IMR-90 (cell line): ENCODE results near the gene TRAF1. TPM values are rescaled to one million over a fixed set of nuclear protein-coding genes. Genes with fewer than 3 reads are reported as not detected.

Experiments
- ATAC-seq: fragments of 200-7000 bp; cut with Tn5 transposase; 2 replicates; pipeline ENCODE4 v1.9.1; 2020; ENCODE audit warnings: low read depth, mild to moderate bottlenecking, moderate library complexity
- BruUV-seq: library from RNA; stranded (reverse); fragments of 400-500 nt; replicated peaks from 2 replicates; lab custom pipeline; 2021; lab: Mats Ljungman, UMichigan
- CTCF ChIA-PET: fragments of 300-600 bp; formaldehyde crosslinking; extraction: SDS; loops from one replicate; lab custom pipeline; 2021; ENCODE audit warnings: antibody characterized with exemption; lab: Yijun Ruan, JAX
- POLR2A ChIA-PET: fragments of 300-600 bp; sonication (Branson Sonifier 250); formaldehyde crosslinking; loops from one replicate; lab custom pipeline; 2022; ENCODE audit warnings: antibody characterized with exemption; ENCODE audit not compliant: unreplicated experiment; lab: Charles Lee
- DNase-seq: peaks from one replicate; pipeline ENCODE4 v3.0.0; 2013
- H2AFZ ChIP-seq: replicated peaks from 2 replicates; pipeline ENCODE3; 2013; ENCODE audit warnings: low read length, mild to moderate bottlenecking; ENCODE audit not compliant: poor library complexity
- H2AK5ac ChIP-seq: 2 replicates; pipeline ENCODE4 v1.6.1; 2013; ENCODE audit warnings: low read depth, low read length, inconsistent platforms
- H2AK9ac ChIP-seq: replicated peaks from 2 replicates; pipeline ENCODE3; 2013; ENCODE audit warnings: mild to moderate bottlenecking, low read depth, low read length, moderate library complexity; ENCODE audit not compliant: poor library complexity
- H2BK120ac ChIP-seq: 2 replicates; pipeline ENCODE4 v1.6.1; 2013; ENCODE audit warnings: low read depth, low read length, inconsistent platforms
- H2BK15ac ChIP-seq: 3 replicates; pipeline ENCODE4 v1.6.1; 2013; ENCODE audit warnings: low read depth, low read length, inconsistent platforms
- H2BK20ac ChIP-seq: 2 replicates; pipeline ENCODE4 v1.6.1; 2013; ENCODE audit warnings: low read depth, mild to moderate bottlenecking, inconsistent platforms, low read length, moderate library complexity
- H2BK5ac ChIP-seq: 2 replicates; pipeline ENCODE4 v1.6.1; 2013; ENCODE audit warnings: mild to moderate bottlenecking, low read depth, low read length, inconsistent platforms; ENCODE audit not compliant: poor library complexity, severe bottlenecking
- H3K14ac ChIP-seq: replicated peaks from 2 replicates; pipeline ENCODE4 v1.6.1; 2013; ENCODE audit warnings: low read depth, low read length, inconsistent platforms
- H3K18ac ChIP-seq: 2 replicates; pipeline ENCODE4 v1.6.1; 2013; ENCODE audit warnings: low read depth, low read length, control low read depth
- H3K23ac ChIP-seq: 2 replicates; pipeline ENCODE4 v1.6.1; 2013; ENCODE audit warnings: low read depth, low read length, inconsistent platforms
- H3K27ac ChIP-seq: 2 replicates; pipeline ENCODE4 v1.5.1; 2013; ENCODE audit warnings: mild to moderate bottlenecking, control low read depth, low read length; ENCODE audit not compliant: insufficient read depth
- H3K27me3 ChIP-seq: 2 replicates; pipeline ENCODE4 v1.6.1; 2013; ENCODE audit warnings: low read length; ENCODE audit not compliant: control insufficient read depth, insufficient read depth
- H3K36me3 ChIP-seq: 2 replicates; pipeline ENCODE4 v1.6.1; 2013; ENCODE audit warnings: low read length, mixed read lengths; ENCODE audit not compliant: control insufficient read depth, insufficient read depth
- H3K4ac ChIP-seq: 2 replicates; pipeline ENCODE4 v1.6.1; 2013; ENCODE audit warnings: low read depth, low read length, inconsistent platforms
- H3K4me1 ChIP-seq: 2 replicates; pipeline ENCODE4 v1.6.1; 2013; ENCODE audit warnings: low read length, mixed read lengths; ENCODE audit not compliant: control insufficient read depth, insufficient read depth
- H3K4me2 ChIP-seq: 2 replicates; pipeline ENCODE4 v1.6.1; 2013; ENCODE audit warnings: low read depth, mild to moderate bottlenecking, control low read depth, low read length, moderate library complexity
- H3K4me3 ChIP-seq: 2 replicates; pipeline ENCODE4 v1.5.1; 2013; ENCODE audit warnings: low read depth, mild to moderate bottlenecking, control low read depth, low read length, moderate library complexity; ENCODE audit not compliant: insufficient read depth
- H3K56ac ChIP-seq: 2 replicates; pipeline ENCODE4 v1.6.1; 2013; ENCODE audit warnings: low read length, inconsistent platforms; ENCODE audit not compliant: insufficient read depth; ENCODE audit errors: extremely low read depth
- H3K79me1 ChIP-seq, 2 experiments: 2 replicates each; pipeline ENCODE4 v1.6.1; 2013; ENCODE audit warnings: low read length in 2 of 2, inconsistent platforms in 1 of 2, low read depth in 1 of 2
- H3K9ac ChIP-seq: 2 replicates; pipeline ENCODE4 v1.6.1; 2013; ENCODE audit warnings: low read depth, low read length, control low read depth
- H3K9me1 ChIP-seq: 2 replicates; pipeline ENCODE4 v1.6.1; 2013; ENCODE audit warnings: low read length, inconsistent platforms; ENCODE audit not compliant: insufficient read depth
- H3K9me3 ChIP-seq: 2 replicates; pipeline ENCODE4 v1.6.1; 2013; ENCODE audit warnings: low read length; ENCODE audit not compliant: control insufficient read depth, insufficient read depth
- H4K20me1 ChIP-seq: 2 replicates; pipeline ENCODE4 v1.6.1; 2013; ENCODE audit warnings: low read length, inconsistent platforms; ENCODE audit not compliant: insufficient read depth
- H4K5ac ChIP-seq: 2 replicates; pipeline ENCODE4 v1.6.1; 2013; ENCODE audit warnings: mild to moderate bottlenecking, low read depth, low read length, control low read depth
- H4K8ac ChIP-seq, 2 experiments: 2 replicates each; pipeline ENCODE4 v1.6.1; 2013; ENCODE audit warnings: low read depth in 2 of 2, low read length in 2 of 2, control low read depth in 1 of 2, inconsistent platforms in 1 of 2
- H4K91ac ChIP-seq: 2 replicates; pipeline ENCODE4 v1.6.1; 2013; ENCODE audit warnings: low read depth, low read length, inconsistent platforms; ENCODE audit not compliant: insufficient read depth
- CHD1 ChIP-seq: IDR thresholded peaks from 2 replicates; pipeline ENCODE4 v1.6.1; 2012; ENCODE audit warnings: low read depth, low read length, improper control_type of control experiment
- FOS ChIP-seq: fragments of 150-350 bp; IDR thresholded peaks from 2 replicates; pipeline ENCODE4 v1.6.1; 2016; ENCODE audit warnings: low read depth, low read length
- MAFK ChIP-seq: IDR thresholded peaks from 2 replicates; pipeline ENCODE4 v1.6.1; 2012; ENCODE audit warnings: low read depth, low read length, improper control_type of control experiment
- RAD21 ChIP-seq: IDR thresholded peaks from 2 replicates; pipeline ENCODE4 v1.6.1; 2012; ENCODE audit warnings: low read length, improper control_type of control experiment
- RCOR1 ChIP-seq: IDR thresholded peaks from 2 replicates; pipeline ENCODE4 v1.6.1; 2012; ENCODE audit warnings: mild to moderate bottlenecking, low read length, improper control_type of control experiment; ENCODE audit not compliant: insufficient replicate concordance
- WGBS, 2 experiments: methylation state at CpG; one replicate each; pipeline versions ENCODE4 v1.1.5 to v1.1.7; 2013; ENCODE audit warnings: missing lambda C conversion rate in 2 of 2; ENCODE audit not compliant: insufficient read length in 1 of 2; ENCODE audit errors: extremely low coverage in 2 of 2; 5-methylcytosine and 5-hydroxymethylcytosine counted together
- dilution Hi-C: fragments of 300-500 bp; cut with HindIII; formaldehyde crosslinking; loops from one replicate; pipeline ENCODE4 v1.14.3; 2018; ENCODE audit warnings: low sequenced_read_pairs; ENCODE audit not compliant: unreplicated experiment
- in situ Hi-C: fragments of 300-500 bp; cut with MboI; formaldehyde crosslinking; loops from 3 replicates; pipeline ENCODE4 v1.14.3; 2019; ENCODE audit warnings: low sequenced_read_pairs, inconsistent platforms, mixed read lengths
- intact Hi-C: fragments of 100-400 bp; cut with micrococcal nuclease; formaldehyde crosslinking; loops from 2 replicates; pipeline ENCODE4 v1.10.0; 2022
- polyA plus RNA-seq, 3 experiments: library from polyadenylated mRNA; depleted of rRNA; stranded (reverse); fragments of >200 nt; gene quantifications; 2 replicates each; pipeline ENCODE4 v1.2.3, GENCODE V29; 2012; ENCODE audit warnings: low replicate concordance in 1 of 3
- total RNA-seq: library from RNA; depleted of rRNA; stranded (reverse); fragments of >200 nt; gene quantifications from 2 replicates; pipeline ENCODE4 v1.2.3, GENCODE V29; 2012
- TF ChIP-seq, protein P1 (sequence below): conservative IDR thresholded peaks from 2 replicates; pipeline ENCODE4 v1.5.1; 2012; ENCODE audit warnings: mild to moderate bottlenecking, low read depth, low read length, improper control_type of control experiment

The TRAF1 gene
- total and polyA plus RNA-seq, 2 of the 4 experiments (the other 2 are of a cell fraction), result 3.9 to 4.1 TPM

DNA sequence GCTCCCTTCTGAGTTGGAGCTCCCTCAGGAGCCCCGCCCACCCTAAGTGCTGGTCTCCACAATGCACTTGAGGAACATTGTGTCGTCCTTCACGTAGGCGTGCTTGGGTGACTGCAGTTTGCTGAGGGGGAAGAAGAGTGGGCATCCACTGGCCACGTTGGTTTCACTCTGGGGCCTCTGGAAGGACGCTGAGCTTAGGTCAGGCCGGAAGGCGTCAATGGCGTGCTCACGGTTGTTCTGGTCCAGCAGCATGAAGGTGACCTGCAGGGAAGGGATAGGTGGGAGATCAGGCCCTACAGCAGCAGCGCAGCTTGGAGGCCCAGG, 21.7 kb downstream of the TRAF1 start:
- intact Hi-C loops, result no loop called here
- CTCF ChIA-PET, result no interaction called here
- H3K23ac ChIP-seq, result no peak overlapping the region

More for the DNA sequence above, 21.7 kb downstream of the TRAF1 start:
- peak overlapping the region; percentile 70 for H2AK9ac ChIP-seq
- no peak overlapping the region for H4K5ac ChIP-seq
- DNase-seq (no peak), ATAC-seq (no peak)
- no peak overlapping the region for H2AFZ ChIP-seq
- no TSS peak for BruUV-seq
- 90% methylated on average over 6 of the region's 11 CpGs; no CpG with 5 or more reads in 1 of the 2 experiments for WGBS, 2 experiments
- H3K4me2 ChIP-seq, result no peak overlapping the region
- H3K18ac ChIP-seq, result no peak overlapping the region
- H3K14ac ChIP-seq, result no peak overlapping the region
- H4K20me1 ChIP-seq, result no peaks in the 10 kb centered on the region
- TF ChIP-seq, protein P1, sequence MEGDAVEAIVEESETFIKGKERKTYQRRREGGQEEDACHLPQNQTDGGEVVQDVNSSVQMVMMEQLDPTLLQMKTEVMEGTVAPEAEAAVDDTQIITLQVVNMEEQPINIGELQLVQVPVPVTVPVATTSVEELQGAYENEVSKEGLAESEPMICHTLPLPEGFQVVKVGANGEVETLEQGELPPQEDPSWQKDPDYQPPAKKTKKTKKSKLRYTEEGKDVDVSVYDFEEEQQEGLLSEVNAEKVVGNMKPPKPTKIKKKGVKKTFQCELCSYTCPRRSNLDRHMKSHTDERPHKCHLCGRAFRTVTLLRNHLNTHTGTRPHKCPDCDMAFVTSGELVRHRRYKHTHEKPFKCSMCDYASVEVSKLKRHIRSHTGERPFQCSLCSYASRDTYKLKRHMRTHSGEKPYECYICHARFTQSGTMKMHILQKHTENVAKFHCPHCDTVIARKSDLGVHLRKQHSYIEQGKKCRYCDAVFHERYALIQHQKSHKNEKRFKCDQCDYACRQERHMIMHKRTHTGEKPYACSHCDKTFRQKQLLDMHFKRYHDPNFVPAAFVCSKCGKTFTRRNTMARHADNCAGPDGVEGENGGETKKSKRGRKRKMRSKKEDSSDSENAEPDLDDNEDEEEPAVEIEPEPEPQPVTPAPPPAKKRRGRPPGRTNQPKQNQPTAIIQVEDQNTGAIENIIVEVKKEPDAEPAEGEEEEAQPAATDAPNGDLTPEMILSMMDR, result no peak
- TF ChIP-seq FOS, result no peak
- TF ChIP-seq RCOR1, result no peak
- TF ChIP-seq RAD21, result no peak
- TF ChIP-seq CHD1, result no peak
- no peak for TF ChIP-seq MAFK
- no peak overlapping the region for H3K56ac ChIP-seq
- no peak overlapping the region for H3K9ac ChIP-seq
- H3K4me3 ChIP-seq, result no peak overlapping the region
- dilution Hi-C loops (no loop called here), in situ Hi-C loops (no loop called here)
- no peaks in the 10 kb centered on the region; the same call in 1 of the 2 replicates for H3K4me1 ChIP-seq
- H3K36me3 ChIP-seq, result peaks cover 2% of the 10 kb centered on the region
- no peaks in the 10 kb centered on the region for H3K27me3 ChIP-seq
- peaks cover 8% of the 10 kb centered on the region for H3K9me1 ChIP-seq
- no peak overlapping the region for H2AK5ac ChIP-seq
- no peak overlapping the region for H2BK20ac ChIP-seq
- H3K27ac ChIP-seq, result no peak overlapping the region
- POLR2A ChIA-PET, result no interaction called here
- H2BK120ac ChIP-seq, result no peak overlapping the region
- no peak overlapping the region for H2BK15ac ChIP-seq
- no peak overlapping the region for H4K91ac ChIP-seq
- no peaks in the 10 kb centered on the region for H3K9me3 ChIP-seq
- no peak overlapping the region for H2BK5ac ChIP-seq
- no peaks in the 10 kb centered on the region for H3K79me1 ChIP-seq
- H4K8ac ChIP-seq, result no peak overlapping the region
- no peak overlapping the region for H3K4ac ChIP-seq
